Activated naive CD8-positive, alpha-beta T cell treated with anti-CD3 and anti-CD28 coated beads, Interleukin-2, amount 10 ng/mL, durations not matched to agents 7 days and 5 days (primary cell): ENCODE data around the gene BDKRB1. TPM values are rescaled to one million over a fixed set of nuclear protein-coding genes. Genes with fewer than 3 reads are reported as not detected.

Experiments
- ATAC-seq: fragments of 150-1000 bp; cut with Tn5 transposase; one replicate; pipeline ENCODE4 v1.10.0; 2021; ENCODE audit warnings: low read depth, moderate library complexity
- POLR2A ChIA-PET: fragments of 350-600 bp; sonication (Branson Sonifier 250); formaldehyde crosslinking; loops from one replicate; lab custom pipeline; 2021; ENCODE audit warnings: antibody characterized with exemption; lab: Charles Lee
- DNase-seq: peaks from one replicate; pipeline ENCODE4 v3.0.0; 2021
- H3K27ac Mint-ChIP-seq: one replicate; pipeline ENCODE4 v1.8.0; 2022; ENCODE audit warnings: mild to moderate bottlenecking, mixed read lengths
- H3K27me3 Mint-ChIP-seq: one replicate; pipeline ENCODE4 v1.8.0; 2022; ENCODE audit warnings: mild to moderate bottlenecking, moderate library complexity, mixed read lengths
- H3K36me3 Mint-ChIP-seq: one replicate; pipeline ENCODE4 v1.8.0; 2021; ENCODE audit warnings: mild to moderate bottlenecking, mixed read lengths
- H3K4me1 Mint-ChIP-seq: one replicate; pipeline ENCODE4 v1.8.0; 2021; ENCODE audit warnings: mixed read lengths
- H3K4me3 Mint-ChIP-seq: one replicate; pipeline ENCODE4 v1.8.0; 2022; ENCODE audit warnings: mild to moderate bottlenecking, moderate library complexity, mixed read lengths
- H3K9me3 Mint-ChIP-seq: one replicate; pipeline ENCODE4 v1.8.0; 2021; ENCODE audit warnings: mixed read lengths
- total RNA-seq, 2 experiments: library from RNA; stranded (reverse); gene quantifications; one replicate each; pipeline ENCODE4 v1.2.3, GENCODE V29; 2021

The BDKRB1 gene
- total RNA-seq, result not detected

GRCh38 chr14:96255501-96256366 is at the start of gene BDKRB1:
BDKRB1 (plus strand) TSS chr14:96256210; CDS start chr14:96263683, 7,473 bp downstream.
- ATAC-seq, result no peak
- H3K27ac Mint-ChIP-seq, result no peak within 1 kb of the TSS
- no peaks in the 10 kb centered on the region for H3K36me3 Mint-ChIP-seq
- DNase-seq, result no peak
- H3K4me1 Mint-ChIP-seq, result no peaks in the 10 kb centered on the region
- POLR2A ChIA-PET, result no interaction called here
- no peak within 1 kb of the TSS for H3K4me3 Mint-ChIP-seq
- H3K27me3 Mint-ChIP-seq, result peaks cover 12% of the 10 kb centered on the region
- H3K9me3 Mint-ChIP-seq, result no peaks in the 10 kb centered on the region

- DNase-seq (no peak), ATAC-seq (no peak)
- Mint-ChIP-seq H3K27me3 (peaks cover 36% of the 10 kb centered on the region), H3K36me3 (no peaks in the 10 kb centered on the region), H3K27ac (no peak overlapping the region), H3K9me3 (no peaks in the 10 kb centered on the region), H3K4me3 (no peak overlapping the region), H3K4me1 (peaks cover 5% of the 10 kb centered on the region)
- POLR2A ChIA-PET, result no interaction called here
Measured at GRCh38 chr14:96206461-96206860, 49.5 kb upstream of the BDKRB1 start.

- ATAC-seq (no peak), DNase-seq (no peak)
- Mint-ChIP-seq H3K4me1 (peaks cover 5% of the 10 kb centered on the region), H3K9me3 (peaks cover 2% of the 10 kb centered on the region), H3K4me3 (no peak overlapping the region), H3K36me3 (no peaks in the 10 kb centered on the region), H3K27me3 (peaks cover 28% of the 10 kb centered on the region), H3K27ac (no peak overlapping the region)
- POLR2A ChIA-PET, result no interaction called here
Measured at GRCh38 chr14:96207686-96208085, 48.3 kb upstream of the BDKRB1 start.

GRCh38 chr14:96208739-96209138 is 47.3 kb upstream of the BDKRB1 start:
- Mint-ChIP-seq H3K36me3 (no peaks in the 10 kb centered on the region), H3K9me3 (peaks cover 4% of the 10 kb centered on the region), H3K27me3 (peaks cover 17% of the 10 kb centered on the region), H3K4me1 (peaks cover 5% of the 10 kb centered on the region), H3K27ac (no peak overlapping the region), H3K4me3 (no peak overlapping the region)
- POLR2A ChIA-PET, result no interaction called here
- no peak for DNase-seq
- no peak for ATAC-seq

- H3K27me3 Mint-ChIP-seq, result peaks cover 1% of the 10 kb centered on the region
- H3K9me3 Mint-ChIP-seq, result peaks cover 4% of the 10 kb centered on the region
- ATAC-seq (no peak), DNase-seq (no peak)
- POLR2A ChIA-PET, result no interaction called here
- no peaks in the 10 kb centered on the region for H3K36me3 Mint-ChIP-seq
- H3K4me1 Mint-ChIP-seq, result no peaks in the 10 kb centered on the region
- H3K27ac Mint-ChIP-seq, result no peak overlapping the region
- H3K4me3 Mint-ChIP-seq, result no peak overlapping the region
Measured at GRCh38 chr14:96212140-96212539, 43.9 kb upstream of the BDKRB1 start.

- Mint-ChIP-seq H3K9me3 (peaks cover 4% of the 10 kb centered on the region), H3K4me3 (no peak overlapping the region), H3K4me1 (no peaks in the 10 kb centered on the region), H3K36me3 (no peaks in the 10 kb centered on the region), H3K27me3 (no peaks in the 10 kb centered on the region), H3K27ac (no peak overlapping the region)
- no peak for DNase-seq
- POLR2A ChIA-PET, result no interaction called here
- ATAC-seq, result no peak
Measured at GRCh38 chr14:96212896-96213295, 43.1 kb upstream of the BDKRB1 start.

GRCh38 chr14:96213871-96214465 is 42.0 kb upstream of the BDKRB1 start:
- no peak overlapping the region for H3K4me3 Mint-ChIP-seq
- no peaks in the 10 kb centered on the region for H3K4me1 Mint-ChIP-seq
- no peak overlapping the region for H3K27ac Mint-ChIP-seq
- H3K9me3 Mint-ChIP-seq, result peaks cover 4% of the 10 kb centered on the region
- no peak for ATAC-seq
- H3K27me3 Mint-ChIP-seq, result no peaks in the 10 kb centered on the region
- DNase-seq, result no peak
- POLR2A ChIA-PET, result no interaction called here
- H3K36me3 Mint-ChIP-seq, result no peaks in the 10 kb centered on the region

- peaks cover 4% of the 10 kb centered on the region for H3K9me3 Mint-ChIP-seq
- no peak for ATAC-seq
- POLR2A ChIA-PET, result no interaction called here
Measured at GRCh38 chr14:96214793-96215192, 41.2 kb upstream of the BDKRB1 start.

GRCh38 chr14:96215452-96216244 is 40.4 kb upstream of the BDKRB1 start:
- POLR2A ChIA-PET, result no interaction called here
- Mint-ChIP-seq H3K36me3 (no peaks in the 10 kb centered on the region), H3K9me3 (peaks cover 4% of the 10 kb centered on the region), H3K27ac (no peak overlapping the region), H3K4me3 (no peak overlapping the region), H3K4me1 (no peaks in the 10 kb centered on the region), H3K27me3 (no peaks in the 10 kb centered on the region)
- ATAC-seq, result no peak
- DNase-seq, result no peak

More at GRCh38 chr14:96214793-96215192, 41.2 kb upstream of the BDKRB1 start:
- Mint-ChIP-seq H3K27me3 (no peaks in the 10 kb centered on the region), H3K27ac (no peak overlapping the region), H3K4me1 (no peaks in the 10 kb centered on the region), H3K36me3 (no peaks in the 10 kb centered on the region), H3K4me3 (no peak overlapping the region)
- DNase-seq, result no peak

GRCh38 chr14:96216627-96217026 is 39.4 kb upstream of the BDKRB1 start:
- H3K27ac Mint-ChIP-seq, result no peak overlapping the region
- no peaks in the 10 kb centered on the region for H3K27me3 Mint-ChIP-seq
- DNase-seq (no peak), ATAC-seq (no peak)
- peaks cover 4% of the 10 kb centered on the region for H3K9me3 Mint-ChIP-seq
- POLR2A ChIA-PET, result no interaction called here
- H3K36me3 Mint-ChIP-seq, result no peaks in the 10 kb centered on the region
- H3K4me1 Mint-ChIP-seq, result no peaks in the 10 kb centered on the region
- H3K4me3 Mint-ChIP-seq, result no peak overlapping the region

GRCh38 chr14:96217376-96217913 is 38.6 kb upstream of the BDKRB1 start:
- ATAC-seq (no peak), DNase-seq (no peak)
- Mint-ChIP-seq H3K4me3 (no peak overlapping the region), H3K27me3 (no peaks in the 10 kb centered on the region), H3K9me3 (peaks cover 2% of the 10 kb centered on the region), H3K36me3 (no peaks in the 10 kb centered on the region), H3K4me1 (no peaks in the 10 kb centered on the region), H3K27ac (no peak overlapping the region)
- POLR2A ChIA-PET, result no interaction called here

GRCh38 chr14:96221109-96221650 is 34.8 kb upstream of the BDKRB1 start:
- POLR2A ChIA-PET, result no interaction called here
- no peaks in the 10 kb centered on the region for H3K36me3 Mint-ChIP-seq
- DNase-seq (no peak), ATAC-seq (no peak)
- H3K4me1 Mint-ChIP-seq, result no peaks in the 10 kb centered on the region
- no peaks in the 10 kb centered on the region for H3K9me3 Mint-ChIP-seq
- peaks cover 2% of the 10 kb centered on the region for H3K27me3 Mint-ChIP-seq
- H3K27ac Mint-ChIP-seq, result no peak overlapping the region
- no peak overlapping the region for H3K4me3 Mint-ChIP-seq

GRCh38 chr14:96221841-96222240 is 34.2 kb upstream of the BDKRB1 start:
- Mint-ChIP-seq H3K4me3 (no peak overlapping the region), H3K9me3 (no peaks in the 10 kb centered on the region), H3K36me3 (no peaks in the 10 kb centered on the region), H3K27me3 (peaks cover 2% of the 10 kb centered on the region), H3K27ac (no peak overlapping the region), H3K4me1 (no peaks in the 10 kb centered on the region)
- DNase-seq (no peak), ATAC-seq (no peak)
- POLR2A ChIA-PET, result no interaction called here
